T47D (cell line): Measurements from ENCODE around the gene GLOD5.

Experiments used
- DNase-seq, 2 experiments: peaks; one replicate each; pipeline versions ENCODE4 v3.0.0 to v3.0.0-alpha.2; 2011 to 2012; ENCODE audit warnings: low read depth in 1 of 2, low spot score in 1 of 2
- JUND ChIP-seq: IDR thresholded peaks from 2 replicates; pipeline ENCODE4 v1.6.1; 2012; ENCODE audit warnings: low read depth
- in situ Hi-C: cut with HindIII; loops from 2 replicates; pipeline ENCODE4 v1.10.0; 2016; ENCODE audit warnings: low sequenced_read_pairs, low pct_unique_long_range_greater_than_20kb

The GLOD5 gene

GRCh38 chrX:48737213-48737938 is 24.2 kb upstream of the GLOD5 start:
- in situ Hi-C loops: no loop called here
- peak; percentile 89 to 99 for DNase-seq

GRCh38 chrX:48737940-48738339 is 23.6 kb upstream of the GLOD5 start:
- in situ Hi-C loops: no loop called here
- DNase-seq: no peak
- no peak for TF ChIP-seq JUND

More at GRCh38 chrX:48737213-48737938, 24.2 kb upstream of the GLOD5 start:
- no peak for TF ChIP-seq JUND

- no peak for TF ChIP-seq JUND
- no peak for DNase-seq
- in situ Hi-C loops: no loop called here
These were observed 19.7 kb upstream of the GLOD5 start for GRCh38 chrX:48741834-48742233.

- in situ Hi-C loops: no loop called here
- DNase-seq: no peak
- TF ChIP-seq JUND: no peak
These were observed 16.3 kb upstream of the GLOD5 start for GRCh38 chrX:48745222-48745621.

- no peak for TF ChIP-seq JUND
- in situ Hi-C loops: no loop called here
- DNase-seq: no peak
These were observed 14.0 kb upstream of the GLOD5 start for GRCh38 chrX:48747415-48748016.

- in situ Hi-C loops: no loop called here
- no peak for TF ChIP-seq JUND
- no peak for DNase-seq
These were observed 12.4 kb upstream of the GLOD5 start for GRCh38 chrX:48749182-48749581.

GRCh38 chrX:48751343-48751742 is 10.2 kb upstream of the GLOD5 start:
- DNase-seq: no peak
- TF ChIP-seq JUND: no peak
- in situ Hi-C loops: no loop called here

- in situ Hi-C loops: no loop called here
- TF ChIP-seq JUND: no peak
- DNase-seq: peak in 1 of 2 experiments; percentile 58
These were observed 9.0 kb upstream of the GLOD5 start for GRCh38 chrX:48752498-48752897.

GRCh38 chrX:48753708-48754228 is 7.8 kb upstream of the GLOD5 start:
- DNase-seq: peak in 1 of 2 experiments; percentile 22
- no peak for TF ChIP-seq JUND
- in situ Hi-C loops: no loop called here

GRCh38 chrX:48754238-48754637 is 7.3 kb upstream of the GLOD5 start:
- in situ Hi-C loops: no loop called here
- DNase-seq: peak in 1 of 2 experiments; percentile 44
- TF ChIP-seq JUND: no peak

GRCh38 chrX:48769230-48769629 is 7.7 kb downstream of the GLOD5 start:
- no peak for TF ChIP-seq JUND
- in situ Hi-C loops: no loop called here
- DNase-seq: no peak

GRCh38 chrX:48770296-48770695 is 8.7 kb downstream of the GLOD5 start:
- in situ Hi-C loops: no loop called here
- TF ChIP-seq JUND: no peak
- no peak for DNase-seq

- TF ChIP-seq JUND: no peak
- in situ Hi-C loops: no loop called here
- DNase-seq: no peak
These were observed 11.1 kb downstream of the GLOD5 start for GRCh38 chrX:48772602-48773001.
